ENCODE results near the gene ADGRB2. TPM values are rescaled to one million over a fixed set of nuclear protein-coding genes. Genes with fewer than 3 reads are reported as not detected.

The ADGRB2 gene
- polyA plus RNA-seq, 3 donors: not detected

- Histone ChIP-seq H3K9me3 (replicated peaks in 1 of 2; ENCODE audit: control insufficient read depth in 1 of 2, insufficient read depth in 1 of 2, low read length in 2 of 2) (peaks cover 3 to 27% of the 10 kb centered on the region in 2 donors), H3K4me1 (ENCODE audit: control insufficient read depth in 1 of 2, insufficient read depth in 2 of 2, low read length in 2 of 2) (peaks cover 21 to 34% of the 10 kb centered on the region in 2 donors), H3K36me3 (replicated peaks in 1 of 2; ENCODE audit: control insufficient read depth in 1 of 2, insufficient read depth in 2 of 2, low read length in 2 of 2) (no peaks in the 10 kb centered on the region), H3K9ac (ENCODE audit: insufficient read depth, low read length, poor library complexity, severe bottlenecking) (no peak overlapping the region), H3K79me2 (ENCODE audit: insufficient read depth, low read length) (no peaks in the 10 kb centered on the region), H3K4me3 (replicated peaks in 1 of 3; ENCODE audit: low read depth in 2 of 3, low read length in 3 of 3) (no peak overlapping the region), H3K27me3 (ENCODE audit: control insufficient read depth in 2 of 2, insufficient read depth in 2 of 2, low read length in 2 of 2) (peaks cover 45 to 86% of the 10 kb centered on the region in 2 donors), H2AFZ (ENCODE audit: insufficient read depth, low read depth, low read length, poor library complexity, severe bottlenecking) (no peak overlapping the region), H3K4me2 (replicated peaks; ENCODE audit: extremely low read depth, low read length, poor library complexity, severe bottlenecking) (no peak overlapping the region), H3K27ac (ENCODE audit: low read depth in 1 of 2, low read length in 2 of 2) (no peak overlapping the region), H4K20me1 (ENCODE audit: insufficient read depth, low read length) (no peaks in the 10 kb centered on the region)
- Mint-ChIP-seq H3K27me3 (ENCODE audit: low read depth in 3 of 3) (peaks cover 71 to 93% (median 85%) of the 10 kb centered on the region in 3 donors), H3K36me3 (peaks cover 3 to 7% of the 10 kb centered on the region in 2 donors), H3K9me3 (peaks cover 0 to 15% (median 7%) of the 10 kb centered on the region in 7 donors), H3K4me3 (peak overlapping the region in 1 of 2 donors; percentile 78), H3K27ac (no peak overlapping the region), H3K4me1 (peaks cover 28% of the 10 kb centered on the region)
- no peak for TF ChIP-seq CTCF (IDR thresholded peaks at IDR 0.05)
- intact Hi-C loops (cut with micrococcal nuclease): no loop called here
- 4% methylated on average over 3 of the region's 5 CpGs for WGBS (ENCODE audit: insufficient coverage)
- DNase-seq: no peak
These were observed 914 bp upstream of the ADGRB2 start for GRCh38 chr1:31765041-31765467.

GRCh38 chr1:31763671-31764311 is 349 bp downstream of the ADGRB2 start:
- Mint-ChIP-seq H3K4me1 (peaks cover 25% of the 10 kb centered on the region), H3K9me3 (peaks cover 0 to 15% (median 7%) of the 10 kb centered on the region in 7 donors), H3K27me3 (ENCODE audit: low read depth in 3 of 3) (peaks cover 70 to 94% (median 86%) of the 10 kb centered on the region in 3 donors), H3K36me3 (peaks cover 5 to 9% of the 10 kb centered on the region in 2 donors), H3K27ac (no peak overlapping the region), H3K4me3 (peak overlapping the region; percentile 70 to 81)
- Histone ChIP-seq H2AFZ (ENCODE audit: insufficient read depth, low read depth, low read length, poor library complexity, severe bottlenecking) (no peak overlapping the region), H3K27me3 (ENCODE audit: control insufficient read depth in 2 of 2, insufficient read depth in 2 of 2, low read length in 2 of 2) (peaks cover 51 to 82% of the 10 kb centered on the region in 2 donors), H3K9ac (ENCODE audit: insufficient read depth, low read length, poor library complexity, severe bottlenecking) (no peak overlapping the region), H3K4me3 (replicated peaks in 1 of 3; ENCODE audit: low read depth in 2 of 3, low read length in 3 of 3) (peak overlapping the region in 1 of 3 experiments; percentile 63), H3K79me2 (ENCODE audit: insufficient read depth, low read length) (no peaks in the 10 kb centered on the region), H3K36me3 (replicated peaks in 1 of 2; ENCODE audit: control insufficient read depth in 1 of 2, insufficient read depth in 2 of 2, low read length in 2 of 2) (no peaks in the 10 kb centered on the region), H3K9me3 (replicated peaks in 1 of 2; ENCODE audit: control insufficient read depth in 1 of 2, insufficient read depth in 1 of 2, low read length in 2 of 2) (peaks cover 3 to 27% of the 10 kb centered on the region in 2 donors), H3K4me2 (replicated peaks; ENCODE audit: extremely low read depth, low read length, poor library complexity, severe bottlenecking) (peak overlapping the region; percentile 71), H3K4me1 (ENCODE audit: control insufficient read depth in 1 of 2, insufficient read depth in 2 of 2, low read length in 2 of 2) (peaks cover 21 to 34% of the 10 kb centered on the region in 2 donors), H4K20me1 (ENCODE audit: insufficient read depth, low read length) (no peaks in the 10 kb centered on the region), H3K27ac (ENCODE audit: low read depth in 1 of 2, low read length in 2 of 2) (no peak overlapping the region)
- DNase-seq: peak in 1 of 3 donors; percentile 18
- TF ChIP-seq CTCF (IDR thresholded peaks at IDR 0.05): no peak
- intact Hi-C loops (cut with micrococcal nuclease): no loop called here
- WGBS (ENCODE audit: insufficient coverage): under 1% methylated on average over 83 of the region's 93 CpGs

Measured in CD14-positive monocyte (primary cell).